T-helper 2 cell treated with Interferon-gamma antibody and Interleukin-4, amounts not matched to agents 5 μg/mL and 100 μg/mL, for 36 hours (primary cell): Measurements from ENCODE around the gene SUSD4.

Experiments
- DNase-seq: peaks from one replicate; pipeline ENCODE4 v3.0.0; 2021; ENCODE audit warnings: low spot score
- H3K27ac Mint-ChIP-seq: one replicate; pipeline ENCODE4 v1.8.0; 2021; ENCODE audit warnings: mild to moderate bottlenecking, mixed read lengths
- H3K27me3 Mint-ChIP-seq: one replicate; pipeline ENCODE4 v1.8.0; 2021; ENCODE audit warnings: low read depth, mixed read lengths
- H3K36me3 Mint-ChIP-seq: one replicate; pipeline ENCODE4 v1.8.0; 2021; ENCODE audit warnings: low read depth, mixed read lengths
- H3K4me1 Mint-ChIP-seq: one replicate; pipeline ENCODE4 v1.8.0; 2021; ENCODE audit warnings: low read depth, mixed read lengths
- H3K4me3 Mint-ChIP-seq: one replicate; pipeline ENCODE4 v1.8.0; 2022; ENCODE audit warnings: mild to moderate bottlenecking, moderate library complexity, mixed read lengths
- H3K9me3 Mint-ChIP-seq: one replicate; pipeline ENCODE4 v1.8.0; 2021; ENCODE audit warnings: mixed read lengths

SUSD4 gene

DNA sequence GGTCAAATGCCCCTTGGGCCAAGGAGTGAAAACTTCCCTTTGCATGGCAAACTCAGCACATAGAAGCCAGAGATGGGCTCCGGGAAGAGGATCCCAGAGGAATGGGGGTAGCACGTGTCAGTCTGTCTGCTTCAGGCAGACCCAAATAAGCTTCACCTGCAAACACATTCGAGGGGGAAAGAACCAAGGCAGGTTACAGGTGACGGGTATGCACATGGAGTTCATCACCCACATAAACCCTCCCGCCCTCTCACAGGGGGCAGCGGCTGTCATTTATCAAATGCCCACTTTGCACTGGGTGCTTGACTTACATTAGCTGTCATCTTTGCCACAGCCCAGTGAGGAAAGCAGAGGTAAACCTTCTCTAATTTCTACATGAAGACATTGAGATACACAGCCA is 147.9 kb downstream of the SUSD4 start:
- no peak overlapping the region for H3K4me3 Mint-ChIP-seq

DNA sequence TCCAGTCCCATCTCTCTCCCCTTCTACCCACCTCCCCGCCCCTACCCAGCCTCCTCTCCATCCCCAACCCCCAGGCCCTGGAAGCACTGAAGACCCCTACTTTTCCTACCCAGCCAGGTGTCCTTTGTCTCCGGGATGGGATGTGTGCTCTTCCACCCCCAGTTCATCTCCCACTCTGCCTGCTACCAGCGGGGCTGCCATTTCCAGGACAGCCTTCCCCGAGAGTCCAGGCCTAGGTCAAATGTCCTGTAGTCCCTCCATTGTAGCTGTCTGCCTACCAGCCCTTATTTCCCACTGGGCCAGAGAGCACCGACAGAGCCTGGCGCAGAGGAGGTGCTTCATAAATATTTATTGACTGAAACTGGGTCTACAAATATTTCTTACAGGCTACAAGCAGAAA is 148.9 kb downstream of the SUSD4 start:
- Mint-ChIP-seq H3K4me1 (no peaks in the 10 kb centered on the region), H3K27ac (no peak overlapping the region), H3K4me3 (no peak overlapping the region), H3K36me3 (peaks cover 3% of the 10 kb centered on the region), H3K9me3 (peaks cover 11% of the 10 kb centered on the region), H3K27me3 (peaks cover 12% of the 10 kb centered on the region)
- no peak for DNase-seq

More for the DNA sequence above, 147.9 kb downstream of the SUSD4 start:
- peaks cover 3% of the 10 kb centered on the region for H3K36me3 Mint-ChIP-seq
- no peaks in the 10 kb centered on the region for H3K4me1 Mint-ChIP-seq
- no peak overlapping the region for H3K27ac Mint-ChIP-seq
- H3K9me3 Mint-ChIP-seq, result peaks cover 11% of the 10 kb centered on the region
- no peak for DNase-seq
- peaks cover 12% of the 10 kb centered on the region for H3K27me3 Mint-ChIP-seq

DNA sequence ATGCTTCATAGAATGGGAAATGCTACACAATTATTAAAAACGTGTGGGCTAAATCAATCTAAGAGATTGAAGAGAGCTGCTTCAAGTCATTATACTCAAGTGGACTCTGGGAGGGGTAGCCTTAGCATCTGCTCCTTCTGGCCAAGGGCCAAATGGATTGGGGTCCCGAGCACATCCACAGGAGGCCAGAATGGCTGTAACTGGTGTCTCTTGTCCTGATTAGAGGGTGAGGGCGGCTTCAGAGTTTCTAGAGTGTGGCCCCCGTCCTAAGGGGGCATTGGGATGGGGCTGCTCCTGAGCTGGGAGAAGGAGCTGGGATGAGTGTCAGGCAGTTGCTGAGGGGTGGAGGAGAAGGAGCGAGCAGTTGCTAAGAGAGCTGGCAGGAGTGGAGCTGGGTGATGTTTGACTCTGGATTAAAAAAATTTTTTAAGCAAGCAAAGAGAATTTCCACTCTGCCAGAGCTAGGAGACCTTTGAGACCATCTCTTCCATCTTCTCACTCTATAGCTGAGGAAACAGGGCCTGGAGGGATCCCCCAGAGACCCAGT is 149.6 kb downstream of the SUSD4 start:
- H3K36me3 Mint-ChIP-seq, result peaks cover 3% of the 10 kb centered on the region
- no peak overlapping the region for H3K4me3 Mint-ChIP-seq
- H3K27ac Mint-ChIP-seq, result no peak overlapping the region
- DNase-seq, result no peak
- peaks cover 14% of the 10 kb centered on the region for H3K27me3 Mint-ChIP-seq
- peaks cover 11% of the 10 kb centered on the region for H3K9me3 Mint-ChIP-seq
- H3K4me1 Mint-ChIP-seq, result no peaks in the 10 kb centered on the region

DNA sequence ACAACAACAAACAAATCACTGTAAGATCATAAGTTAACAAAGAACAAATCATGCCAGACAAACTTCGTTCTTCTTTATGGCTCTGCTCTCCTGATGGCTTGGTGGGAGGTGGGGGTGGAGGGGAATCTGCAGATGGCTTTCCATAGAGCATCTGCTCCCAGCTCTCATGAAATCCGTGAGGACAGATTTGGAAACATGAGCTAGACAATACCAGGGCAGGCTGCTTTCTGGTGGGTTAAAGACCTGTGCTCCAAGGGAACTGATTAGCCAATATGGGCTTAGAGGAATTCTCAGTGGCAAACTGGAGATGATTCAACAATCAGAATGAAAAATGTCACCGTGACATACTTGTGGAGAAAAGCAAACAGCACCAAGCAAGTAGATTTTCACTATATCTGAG is 151.5 kb downstream of the SUSD4 start:
- no peaks in the 10 kb centered on the region for H3K36me3 Mint-ChIP-seq

DNA sequence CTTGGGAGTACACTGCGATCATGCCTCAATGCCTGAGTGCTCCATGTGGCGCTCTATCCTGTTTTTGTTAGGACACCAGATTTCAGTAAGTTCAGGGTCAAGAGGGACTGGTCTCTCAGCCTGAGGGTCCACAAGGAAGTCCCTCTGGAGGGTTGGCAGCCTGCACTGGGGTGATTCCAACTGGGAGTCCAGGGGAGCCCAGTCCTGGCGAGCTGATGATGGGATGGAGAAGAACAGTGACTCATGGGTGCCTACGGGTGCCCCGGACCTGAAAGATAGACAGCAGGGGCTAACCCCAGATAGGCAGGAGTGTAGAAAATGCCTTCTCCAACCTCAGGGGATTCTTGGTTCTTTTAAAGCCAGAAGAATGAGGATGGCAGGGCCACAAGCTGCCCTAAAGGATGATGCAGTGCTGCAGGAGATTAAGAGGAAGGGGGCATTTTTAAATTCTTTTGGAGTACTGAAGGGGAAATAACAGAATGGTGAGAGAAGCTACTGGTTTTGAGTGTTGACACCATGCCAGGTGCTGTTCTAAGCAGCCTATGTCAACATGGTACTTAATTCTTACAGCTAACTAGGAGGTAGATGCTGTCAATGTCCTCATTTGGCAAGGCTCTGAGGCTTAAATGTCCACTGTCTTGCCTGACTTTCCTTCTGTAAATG is 152.5 kb downstream of the SUSD4 start:
- peaks cover 20% of the 10 kb centered on the region for H3K27me3 Mint-ChIP-seq
- no peaks in the 10 kb centered on the region for H3K36me3 Mint-ChIP-seq

More for the DNA sequence above, 151.5 kb downstream of the SUSD4 start:
- H3K4me3 Mint-ChIP-seq, result no peak overlapping the region
- no peak overlapping the region for H3K27ac Mint-ChIP-seq
- no peaks in the 10 kb centered on the region for H3K4me1 Mint-ChIP-seq
- peaks cover 20% of the 10 kb centered on the region for H3K27me3 Mint-ChIP-seq
- DNase-seq, result no peak
- no peaks in the 10 kb centered on the region for H3K9me3 Mint-ChIP-seq

DNA sequence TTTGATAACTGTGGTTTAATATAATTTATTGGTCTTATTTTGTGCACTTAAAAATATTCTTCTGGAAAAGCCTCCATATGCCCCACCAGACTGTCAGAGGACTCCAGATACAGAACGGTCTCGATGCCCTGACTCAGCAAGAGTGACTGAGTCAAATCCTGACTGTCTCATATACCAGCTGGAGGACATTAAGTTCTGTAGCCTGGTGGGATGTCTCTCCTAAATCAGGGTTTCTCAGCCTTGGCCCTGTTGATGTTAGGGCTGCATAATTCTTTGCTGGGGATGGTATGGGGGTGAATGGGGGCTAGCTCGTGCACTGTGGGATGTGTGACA is 153.2 kb downstream of the SUSD4 start:
- H3K36me3 Mint-ChIP-seq, result no peaks in the 10 kb centered on the region
- peaks cover 20% of the 10 kb centered on the region for H3K27me3 Mint-ChIP-seq
- no peaks in the 10 kb centered on the region for H3K9me3 Mint-ChIP-seq
- H3K4me3 Mint-ChIP-seq, result no peak overlapping the region
- H3K27ac Mint-ChIP-seq, result no peak overlapping the region
- H3K4me1 Mint-ChIP-seq, result no peaks in the 10 kb centered on the region
- no peak for DNase-seq

More for the DNA sequence above, 152.5 kb downstream of the SUSD4 start:
- H3K4me3 Mint-ChIP-seq, result no peak overlapping the region
- no peaks in the 10 kb centered on the region for H3K4me1 Mint-ChIP-seq
- no peak overlapping the region for H3K27ac Mint-ChIP-seq
- no peaks in the 10 kb centered on the region for H3K9me3 Mint-ChIP-seq
- DNase-seq, result no peak

DNA sequence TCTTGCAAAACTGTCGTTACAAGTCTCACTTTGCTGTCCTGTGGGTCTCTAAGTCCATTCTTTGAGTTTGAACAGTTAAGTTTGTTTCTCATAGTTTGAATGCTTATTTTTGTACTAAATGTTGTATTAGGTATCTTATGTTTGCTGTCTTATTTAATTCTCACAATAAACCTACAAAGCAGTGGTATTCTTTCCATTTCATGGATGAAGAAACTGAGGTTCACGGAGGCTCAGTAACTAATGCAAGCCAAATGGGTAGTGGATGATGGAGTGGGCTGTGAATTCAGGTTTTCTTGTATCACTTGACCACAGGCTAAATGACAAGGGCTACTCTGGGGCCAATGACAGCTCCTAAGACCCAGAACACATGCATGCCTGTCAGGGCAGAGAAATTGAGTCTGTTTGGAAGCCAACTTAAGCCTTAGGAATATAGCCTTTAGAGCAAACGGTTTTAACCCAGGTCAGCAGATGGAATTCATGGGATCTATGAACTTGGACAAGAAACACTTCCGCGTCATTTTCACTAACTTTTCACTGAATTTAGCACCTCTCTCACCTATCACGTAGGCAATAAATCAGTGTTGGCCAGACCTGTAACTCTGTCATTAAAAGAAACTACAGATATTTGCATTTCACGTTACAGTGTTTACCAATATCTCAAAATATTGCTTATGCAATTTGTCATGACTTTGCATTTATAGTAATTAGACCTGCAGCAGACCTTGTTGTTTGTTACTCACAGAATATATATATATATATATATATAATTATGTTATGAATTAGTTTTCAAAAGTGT is 153.8 kb downstream of the SUSD4 start:
- no peak for DNase-seq
- Mint-ChIP-seq H3K4me1 (no peaks in the 10 kb centered on the region), H3K9me3 (no peaks in the 10 kb centered on the region), H3K4me3 (no peak overlapping the region), H3K36me3 (no peaks in the 10 kb centered on the region), H3K27ac (no peak overlapping the region), H3K27me3 (peaks cover 20% of the 10 kb centered on the region)

DNA sequence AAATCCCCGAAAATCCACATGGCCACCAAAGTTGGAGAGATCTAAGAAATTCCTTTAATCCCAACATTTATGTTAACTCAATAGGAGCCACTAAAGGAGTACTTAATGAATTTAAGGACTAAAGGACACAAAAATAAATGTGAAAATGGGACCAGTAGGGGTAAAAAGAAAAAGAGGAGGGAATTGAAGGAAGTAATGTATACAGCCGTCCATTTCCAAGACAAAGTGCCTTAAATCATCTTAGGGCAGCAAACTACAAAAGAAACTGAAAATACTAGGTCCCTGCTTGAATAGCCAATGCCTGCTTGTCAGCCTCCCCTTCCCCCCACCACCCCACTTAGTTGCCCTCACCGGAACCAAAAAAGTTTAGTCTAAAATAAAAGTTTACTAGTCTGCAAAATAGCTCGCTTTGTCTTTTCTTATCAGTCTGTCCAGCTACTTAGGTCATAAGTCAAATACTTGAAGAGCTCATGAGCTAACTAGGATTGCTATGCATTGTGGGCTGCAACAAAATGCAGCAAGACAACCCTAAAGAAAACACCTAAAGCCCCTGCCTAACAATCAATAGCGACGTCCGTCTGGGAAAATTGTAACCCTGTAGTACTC is 154.6 kb downstream of the SUSD4 start:
- Mint-ChIP-seq H3K4me3 (no peak overlapping the region), H3K27me3 (peaks cover 18% of the 10 kb centered on the region), H3K27ac (no peak overlapping the region), H3K4me1 (no peaks in the 10 kb centered on the region), H3K36me3 (no peaks in the 10 kb centered on the region), H3K9me3 (no peaks in the 10 kb centered on the region)
- DNase-seq, result no peak

DNA sequence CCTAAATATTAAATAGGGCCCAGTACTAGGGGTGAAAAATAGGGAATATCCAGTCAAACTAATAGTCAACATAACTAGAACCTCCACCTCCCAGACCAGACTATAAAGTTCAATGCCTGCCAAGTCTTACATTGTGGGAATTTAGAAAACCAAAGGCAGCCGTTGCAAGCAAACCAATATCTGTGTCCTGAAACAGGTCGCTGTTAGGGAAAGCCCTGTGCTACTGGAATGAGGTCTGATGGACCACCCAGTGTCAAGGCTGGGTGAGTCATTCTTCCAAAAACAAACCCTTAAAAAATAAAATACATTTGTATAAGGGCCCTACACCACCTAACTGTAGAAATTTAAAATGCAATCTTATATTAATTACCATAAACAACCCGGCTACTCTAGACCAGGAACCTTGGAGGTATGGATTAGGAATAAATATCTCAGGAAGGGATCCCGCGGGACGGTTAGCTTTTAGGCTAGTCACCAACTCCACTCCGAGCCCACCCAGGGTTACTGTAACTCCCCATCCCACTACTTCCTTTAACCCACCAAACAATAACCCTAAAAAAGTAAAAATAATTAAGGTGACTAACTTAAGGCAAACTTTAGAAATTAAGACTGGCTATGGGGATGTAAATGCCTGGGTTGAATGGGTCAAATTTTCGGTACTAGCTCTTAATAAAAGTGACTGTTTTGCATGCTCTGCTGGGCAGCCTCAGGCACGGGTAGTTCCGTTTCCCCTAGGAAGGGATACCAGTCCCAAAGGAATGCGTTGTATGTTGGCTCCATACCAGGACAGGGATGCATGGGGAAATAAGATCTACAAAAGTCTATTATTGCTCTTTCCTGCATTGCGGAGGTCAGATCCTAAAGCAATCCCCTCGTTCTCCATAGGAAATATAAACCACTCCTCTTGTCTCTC is 155.6 kb downstream of the SUSD4 start:
- Mint-ChIP-seq H3K4me1 (no peaks in the 10 kb centered on the region), H3K27me3 (peaks cover 18% of the 10 kb centered on the region), H3K27ac (no peak overlapping the region), H3K36me3 (no peaks in the 10 kb centered on the region), H3K9me3 (no peaks in the 10 kb centered on the region), H3K4me3 (no peak overlapping the region)
- DNase-seq, result no peak

DNA sequence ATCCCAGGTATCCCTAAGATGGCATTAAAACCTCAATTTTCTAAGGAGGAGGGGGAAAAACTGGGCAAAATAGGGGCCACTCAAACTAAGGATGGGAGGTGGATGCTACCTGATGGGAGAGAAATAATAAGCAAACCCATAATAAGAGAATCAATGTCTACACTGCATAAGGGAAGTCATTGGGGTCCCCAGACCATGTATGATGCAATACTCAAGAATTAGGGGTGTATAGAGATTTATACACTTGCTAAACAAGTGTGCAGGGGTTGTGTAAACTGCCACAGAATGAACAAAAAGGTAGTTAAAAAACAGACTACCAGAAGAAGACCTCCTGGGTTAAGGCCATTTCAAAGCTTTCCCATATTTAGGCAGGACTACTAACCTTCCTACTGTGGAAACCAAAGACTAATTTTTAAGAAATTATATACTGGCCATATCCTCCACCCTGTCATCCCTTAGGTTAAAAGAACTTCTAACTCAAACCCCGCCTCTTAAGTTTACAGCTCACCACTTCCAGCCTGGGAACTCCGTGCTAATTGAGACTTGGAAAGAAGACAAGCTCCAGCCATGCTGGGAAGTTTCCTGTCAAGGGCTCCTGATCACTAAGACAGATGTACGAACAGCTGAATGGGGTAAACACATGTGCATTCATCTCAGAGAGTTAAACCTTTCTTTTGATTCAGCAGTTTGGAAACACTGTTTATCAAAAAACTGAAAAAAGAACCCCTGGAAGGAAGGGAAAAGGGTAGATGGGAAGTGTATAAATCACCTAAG is 156.5 kb downstream of the SUSD4 start:
- Mint-ChIP-seq H3K27me3 (peaks cover 18% of the 10 kb centered on the region), H3K4me3 (no peak overlapping the region), H3K9me3 (no peaks in the 10 kb centered on the region), H3K36me3 (no peaks in the 10 kb centered on the region), H3K27ac (no peak overlapping the region), H3K4me1 (no peaks in the 10 kb centered on the region)
- no peak for DNase-seq

DNA sequence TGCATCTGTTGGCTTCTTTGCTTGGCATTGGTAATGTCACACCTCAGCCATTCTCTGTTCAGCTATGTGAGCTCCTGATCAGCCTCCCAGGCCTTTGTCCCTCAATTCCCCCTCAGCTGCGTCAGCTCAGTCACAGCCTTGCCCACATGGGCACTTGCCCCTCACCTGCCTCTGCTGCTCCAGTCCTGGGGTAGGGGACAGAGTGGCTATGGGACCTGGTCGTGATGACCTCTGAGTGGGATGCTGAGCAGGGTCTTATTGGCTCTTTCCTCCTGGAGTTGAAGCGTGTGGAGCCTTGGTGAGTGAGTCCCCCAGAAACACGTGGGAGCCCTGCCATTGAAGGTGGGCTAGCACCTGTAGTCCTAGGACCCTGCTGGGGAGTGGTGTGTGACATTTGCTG is 159.6 kb downstream of the SUSD4 start:
- H3K36me3 Mint-ChIP-seq, result no peaks in the 10 kb centered on the region

DNA sequence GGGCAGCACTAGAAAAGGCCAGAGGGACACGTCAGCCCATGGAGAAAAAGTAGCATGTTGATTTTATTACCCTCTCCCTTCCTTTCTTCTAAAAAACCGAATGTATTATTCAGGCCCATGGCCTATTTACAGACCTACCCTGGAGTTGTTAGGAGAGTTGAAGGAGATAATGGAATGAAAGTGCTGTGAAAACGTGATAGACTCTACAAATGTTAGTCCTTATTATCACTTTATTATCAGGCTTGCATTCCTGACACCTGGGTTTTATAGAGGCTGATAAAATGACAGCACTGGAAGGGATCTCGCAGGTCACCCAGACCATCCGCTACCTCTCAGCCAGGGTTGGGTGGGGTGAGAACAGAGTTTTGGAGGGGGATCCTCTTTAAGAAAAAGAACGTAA is 160.3 kb downstream of the SUSD4 start:
- Mint-ChIP-seq H3K4me1 (no peaks in the 10 kb centered on the region), H3K36me3 (no peaks in the 10 kb centered on the region), H3K27ac (no peak overlapping the region), H3K9me3 (no peaks in the 10 kb centered on the region), H3K27me3 (peaks cover 8% of the 10 kb centered on the region), H3K4me3 (no peak overlapping the region)
- no peak for DNase-seq

More for the DNA sequence above, 159.6 kb downstream of the SUSD4 start:
- H3K4me3 Mint-ChIP-seq, result no peak overlapping the region
- H3K27ac Mint-ChIP-seq, result no peak overlapping the region
- H3K9me3 Mint-ChIP-seq, result no peaks in the 10 kb centered on the region
- H3K4me1 Mint-ChIP-seq, result no peaks in the 10 kb centered on the region
- DNase-seq, result no peak
- peaks cover 10% of the 10 kb centered on the region for H3K27me3 Mint-ChIP-seq

DNA sequence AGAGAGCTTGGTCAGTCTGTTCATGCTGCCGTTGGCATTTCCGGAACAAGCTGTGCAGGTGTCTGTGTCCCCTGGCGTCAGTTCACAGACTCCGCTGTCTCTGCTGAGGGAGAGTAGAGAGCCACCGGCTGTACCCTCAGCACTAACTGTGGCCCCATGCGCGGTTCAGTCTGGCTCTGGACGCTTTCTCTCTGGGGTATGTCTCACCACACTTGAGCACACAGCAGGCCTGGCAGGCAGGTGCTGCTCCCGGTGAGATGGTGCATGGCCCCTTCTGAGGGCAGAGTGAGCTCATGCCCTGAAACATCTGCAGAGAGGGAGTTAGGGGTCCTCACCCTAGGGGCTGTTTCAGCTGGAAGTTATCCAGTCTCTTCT is 161.0 kb downstream of the SUSD4 start:
- H3K27me3 Mint-ChIP-seq, result peaks cover 7% of the 10 kb centered on the region
- H3K4me1 Mint-ChIP-seq, result peaks cover 4% of the 10 kb centered on the region
- no peaks in the 10 kb centered on the region for H3K9me3 Mint-ChIP-seq
- H3K27ac Mint-ChIP-seq, result no peak overlapping the region
- no peak overlapping the region for H3K4me3 Mint-ChIP-seq
- H3K36me3 Mint-ChIP-seq, result no peaks in the 10 kb centered on the region
- DNase-seq, result no peak
